ENCODE data around the gene CTNNA3.

The CTNNA3 gene

GRCh38 chr10:65910209-65910608 lies 1785.8 kb downstream of the CTNNA3 start:
- Histone ChIP-seq H3K9me2 (replicated peaks; ENCODE audit: insufficient read depth, low read length) (no peaks in the 10 kb centered on the region), H3K79me2 (ENCODE audit: insufficient read depth, low read length) (no peaks in the 10 kb centered on the region), H3K4me3 (ENCODE audit: insufficient read depth, low read length, poor library complexity, severe bottlenecking) (no peak overlapping the region), H3K36me3 (ENCODE audit: low read length) (no peaks in the 10 kb centered on the region), H2AFZ (ENCODE audit: low read depth, low read length, severe bottlenecking) (no peak overlapping the region), H4K20me1 (ENCODE audit: low read depth, low read length) (no peaks in the 10 kb centered on the region), H3K4me2 (ENCODE audit: low read depth, low read length, poor library complexity, severe bottlenecking) (no peak overlapping the region), H3K9me3 (ENCODE audit: insufficient read depth, low read length) (no peaks in the 10 kb centered on the region), H3K9ac (ENCODE audit: low read length) (no peak overlapping the region), H3K27ac (ENCODE audit: low read depth, low read length) (no peak overlapping the region), H3K27me3 (ENCODE audit: low read length) (no peaks in the 10 kb centered on the region), H3F3A (ENCODE audit: insufficient read depth) (no peaks in the 10 kb centered on the region)
- TF ChIP-seq CTCF (IDR thresholded peaks at IDR 0.05; ENCODE audit: insufficient read depth, low read length, poor library complexity, severe bottlenecking): no peak
- TF ChIP-seq EZH2phosphoT487 (conservative IDR thresholded peaks at IDR 0.05; ENCODE audit: low read length): no peak

- H3K9me2 ChIP-seq (replicated peaks; ENCODE audit: insufficient read depth, low read length): no peaks in the 10 kb centered on the region
- no peaks in the 10 kb centered on the region for H3K27me3 ChIP-seq (ENCODE audit: low read length)
- no peak overlapping the region for H3K27ac ChIP-seq (ENCODE audit: low read depth, low read length)
- no peak for TF ChIP-seq CTCF (IDR thresholded peaks at IDR 0.05; ENCODE audit: insufficient read depth, low read length, poor library complexity, severe bottlenecking)
- no peak for TF ChIP-seq EZH2phosphoT487 (conservative IDR thresholded peaks at IDR 0.05; ENCODE audit: low read length)
- H3K9ac ChIP-seq (ENCODE audit: low read length): no peak overlapping the region
- no peaks in the 10 kb centered on the region for H4K20me1 ChIP-seq (ENCODE audit: low read depth, low read length)
- H3K36me3 ChIP-seq (ENCODE audit: low read length): no peaks in the 10 kb centered on the region
- H3K79me2 ChIP-seq (ENCODE audit: insufficient read depth, low read length): no peaks in the 10 kb centered on the region
- H2AFZ ChIP-seq (ENCODE audit: low read depth, low read length, severe bottlenecking): no peak overlapping the region
- H3F3A ChIP-seq (ENCODE audit: insufficient read depth): no peaks in the 10 kb centered on the region
- H3K4me3 ChIP-seq (ENCODE audit: insufficient read depth, low read length, poor library complexity, severe bottlenecking): no peak overlapping the region
- H3K4me2 ChIP-seq (ENCODE audit: low read depth, low read length, poor library complexity, severe bottlenecking): no peak overlapping the region
- H3K9me3 ChIP-seq (ENCODE audit: insufficient read depth, low read length): no peaks in the 10 kb centered on the region
Observed at GRCh38 chr10:65907199-65907712, 1788.7 kb downstream of the CTNNA3 start.

DNA sequence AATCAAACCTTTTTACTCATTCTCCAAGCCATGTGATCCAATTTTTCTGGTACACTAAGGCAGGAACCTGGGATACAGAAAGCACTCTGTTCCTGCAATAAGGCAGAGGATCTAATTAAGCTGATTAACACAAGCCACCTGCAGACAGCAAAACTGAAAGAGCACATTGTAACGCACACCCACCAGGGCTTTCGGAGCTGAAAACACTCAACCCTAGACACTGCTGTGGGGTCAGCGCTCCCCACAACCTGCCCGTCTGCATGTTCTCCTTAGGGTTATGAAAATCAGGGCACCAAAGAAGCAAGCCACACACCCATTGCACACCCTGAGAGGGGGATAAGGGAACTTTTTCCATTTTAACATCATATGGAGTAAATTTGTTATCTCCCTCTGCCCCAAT lies 1792.4 kb downstream of the CTNNA3 start:
- H2AFZ ChIP-seq (ENCODE audit: low read depth, low read length, severe bottlenecking): no peak overlapping the region
- no peaks in the 10 kb centered on the region for H3K36me3 ChIP-seq (ENCODE audit: low read length)
- no peaks in the 10 kb centered on the region for H3K9me2 ChIP-seq (replicated peaks; ENCODE audit: insufficient read depth, low read length)
- H4K20me1 ChIP-seq (ENCODE audit: low read depth, low read length): no peaks in the 10 kb centered on the region
- no peak overlapping the region for H3K4me2 ChIP-seq (ENCODE audit: low read depth, low read length, poor library complexity, severe bottlenecking)
- no peak overlapping the region for H3K9ac ChIP-seq (ENCODE audit: low read length)
- no peaks in the 10 kb centered on the region for H3K27me3 ChIP-seq (ENCODE audit: low read length)
- no peaks in the 10 kb centered on the region for H3F3A ChIP-seq (ENCODE audit: insufficient read depth)
- H3K4me3 ChIP-seq (ENCODE audit: insufficient read depth, low read length, poor library complexity, severe bottlenecking): no peak overlapping the region
- H3K79me2 ChIP-seq (ENCODE audit: insufficient read depth, low read length): no peaks in the 10 kb centered on the region
- no peak overlapping the region for H3K27ac ChIP-seq (ENCODE audit: low read depth, low read length)
- H3K9me3 ChIP-seq (ENCODE audit: insufficient read depth, low read length): no peaks in the 10 kb centered on the region
- TF ChIP-seq CTCF (IDR thresholded peaks at IDR 0.05; ENCODE audit: insufficient read depth, low read length, poor library complexity, severe bottlenecking) (no peak), EZH2phosphoT487 (conservative IDR thresholded peaks at IDR 0.05; ENCODE audit: low read length) (no peak)
